HepG2 (cell line): ENCODE results near the gene TCF20. TPM values are rescaled to one million over a fixed set of nuclear protein-coding genes. Genes with fewer than 3 reads are reported as not detected.
A peak's percentile ranks its signal among the peaks of the same experiment; 100 is the strongest.

ENCODE experiments used
- ADNP ChIP-seq: sonication (generic); formaldehyde crosslinking; IDR thresholded peaks from 2 replicates; pipeline ENCODE4 v1.4.0; 2020; ENCODE audit warnings: missing genetic modification reagents
- AKAP8 ChIP-seq: sonication (generic); formaldehyde crosslinking; IDR thresholded peaks from 2 replicates; pipeline ENCODE4 v1.5.1; 2020; ENCODE audit warnings: mild to moderate bottlenecking, missing genetic modification reagents
- ARHGAP35 ChIP-seq: sonication (generic); formaldehyde crosslinking; IDR thresholded peaks from 2 replicates; pipeline ENCODE4 v1.9.0; 2022; ENCODE audit warnings: mild to moderate bottlenecking, inconsistent platforms, moderate library complexity, missing genetic modification reagents, borderline replicate concordance
- ATF7-NPFF ChIP-seq: sonication (generic); formaldehyde crosslinking; IDR thresholded peaks from 2 replicates; pipeline ENCODE4 v1.8.1; 2023; ENCODE audit warnings: mild to moderate bottlenecking, low read depth, missing genetic modification reagents, moderate library complexity
- CCAR2 ChIP-seq: fragments of 200-400 bp; formaldehyde crosslinking; optimal IDR thresholded peaks from 2 replicates; pipeline ENCODE3; 2018; ENCODE audit warnings: low read depth, mild to moderate bottlenecking, low read length, moderate library complexity
- ESRRA ChIP-seq: sonication (generic); formaldehyde crosslinking; IDR thresholded peaks from 2 replicates; pipeline ENCODE4 v1.5.1; 2020; ENCODE audit warnings: mild to moderate bottlenecking, low read depth, missing genetic modification reagents
- FOXJ3 ChIP-seq: sonication (generic); formaldehyde crosslinking; IDR thresholded peaks from 2 replicates; pipeline ENCODE4 v1.4.0; 2020; ENCODE audit warnings: missing genetic modification reagents, mild to moderate bottlenecking, borderline replicate concordance
- KDM3A ChIP-seq: IDR thresholded peaks from 2 replicates; pipeline ENCODE4 v1.6.1; 2018; ENCODE audit warnings: low read depth, missing compliant biosample characterization
- MTA1 ChIP-seq: sonication (generic); formaldehyde crosslinking; IDR thresholded peaks from 2 replicates; pipeline ENCODE4 v1.4.0; 2020; ENCODE audit warnings: missing genetic modification reagents, mild to moderate bottlenecking, borderline replicate concordance
- RFX5 ChIP-seq: IDR thresholded peaks from 2 replicates; pipeline ENCODE4 v1.6.1; 2011; ENCODE audit warnings: low read depth, low read length, improper control_type of control experiment
- SIX1 ChIP-seq: sonication (generic); formaldehyde crosslinking; IDR thresholded peaks from 2 replicates; pipeline ENCODE4 v1.4.0; 2020; ENCODE audit warnings: missing genetic modification reagents, borderline replicate concordance
- SNRNP70 ChIP-seq: fragments of 200-400 bp; formaldehyde crosslinking; IDR thresholded peaks from 2 replicates; pipeline ENCODE4 v1.6.1; 2017; ENCODE audit warnings: mild to moderate bottlenecking, low read depth, low read length, moderate library complexity
- SRSF9 ChIP-seq: fragments of 200-400 bp; formaldehyde crosslinking; IDR thresholded peaks from 2 replicates; pipeline ENCODE4 v1.6.1; 2018; ENCODE audit warnings: borderline replicate concordance, mild to moderate bottlenecking, low read depth, low read length; ENCODE audit not compliant: insufficient read depth, poor library complexity, severe bottlenecking
- TCF12 ChIP-seq, 2 experiments: fragments of 450-650 bp in 1 of 2; sonication (generic) in 1 of 2; formaldehyde crosslinking in 1 of 2; IDR thresholded peaks; 2 replicates each; pipeline versions ENCODE4 v1.6.1 to v1.8.0; 2017 to 2022; ENCODE audit warnings: antibody characterized with exemption in 1 of 2, mild to moderate bottlenecking in 1 of 2, missing genetic modification reagents in 1 of 2, moderate library complexity in 1 of 2
- ZBTB44 ChIP-seq: sonication (generic); formaldehyde crosslinking; IDR thresholded peaks from 2 replicates; pipeline ENCODE4 v1.4.0; 2020; ENCODE audit warnings: missing genetic modification reagents
- ZFP36L1 ChIP-seq: sonication (generic); formaldehyde crosslinking; IDR thresholded peaks from 2 replicates; pipeline ENCODE4 v1.8.0; 2022; ENCODE audit warnings: mild to moderate bottlenecking, missing genetic modification reagents, moderate library complexity
- ZFX ChIP-seq: sonication (generic); formaldehyde crosslinking; IDR thresholded peaks from 2 replicates; pipeline ENCODE4 v1.4.0; 2020; ENCODE audit warnings: mild to moderate bottlenecking, low read depth, missing genetic modification reagents, moderate library complexity
- ZNF205 ChIP-seq: IDR thresholded peaks from 2 replicates; pipeline ENCODE4 v1.6.1; 2018; ENCODE audit warnings: missing biosample characterization, missing genetic modification reagents
- ZNF225 ChIP-seq: sonication (generic); formaldehyde crosslinking; IDR thresholded peaks from 2 replicates; pipeline ENCODE4 v1.4.0; 2020; ENCODE audit warnings: mild to moderate bottlenecking, missing genetic modification reagents
- ZNF263 ChIP-seq: sonication (generic); formaldehyde crosslinking; IDR thresholded peaks from 2 replicates; pipeline ENCODE4 v1.4.0; 2020; ENCODE audit warnings: missing genetic modification reagents
- ZNF3 ChIP-seq: IDR thresholded peaks from 2 replicates; pipeline ENCODE4 v1.7.0; 2017; ENCODE audit warnings: inconsistent platforms
- ZNF431 ChIP-seq: sonication (generic); formaldehyde crosslinking; IDR thresholded peaks from 2 replicates; pipeline ENCODE4 v1.9.0; 2022; ENCODE audit warnings: missing genetic modification reagents, low read depth, mild to moderate bottlenecking, borderline replicate concordance
- ZNF724P ChIP-seq: sonication (generic); formaldehyde crosslinking; IDR thresholded peaks from 2 replicates; pipeline ENCODE4 v1.8.0; 2022; ENCODE audit warnings: missing genetic modification reagents, borderline replicate concordance
- ZNF747 ChIP-seq: sonication (generic); formaldehyde crosslinking; IDR thresholded peaks from 2 replicates; pipeline ENCODE4 v1.8.1; 2023; ENCODE audit warnings: missing genetic modification reagents, mild to moderate bottlenecking, borderline replicate concordance
- ZNF781 ChIP-seq: sonication (generic); formaldehyde crosslinking; IDR thresholded peaks from 2 replicates; pipeline ENCODE4 v1.5.1; 2020; ENCODE audit warnings: borderline replicate concordance, mild to moderate bottlenecking, missing genetic modification reagents; ENCODE audit errors: not compliant biosample characterization
- ZNF788 ChIP-seq: sonication (generic); formaldehyde crosslinking; IDR thresholded peaks from 2 replicates; pipeline ENCODE4 v1.5.0; 2020; ENCODE audit warnings: mild to moderate bottlenecking, missing genetic modification reagents, borderline replicate concordance
- polyA plus RNA-seq, 8 experiments: library from polyadenylated mRNA; depleted of rRNA in 3 of 8; stranded (reverse) in 7 of 8; unstranded in 1 of 8; fragments of >200 nt; fragmentation: Illumina TruSeq in 4 of 8; extraction: Trizol in 4 of 8; gene quantifications; 2 replicates each; pipeline versions ENCODE4 v1.2.1 to v1.2.3, GENCODE V29; 2011 to 2016; ENCODE audit warnings: low read depth in 4 of 8, missing spikeins in 1 of 8, mixed read lengths in 1 of 8; ENCODE audit not compliant: insufficient read depth in 1 of 8
- total RNA-seq, 5 experiments: library from RNA; depleted of rRNA; stranded (reverse); fragments of >200 nt; fragmentation: Illumina TruSeq; extraction: Trizol; gene quantifications; 2 replicates each; pipeline ENCODE4 v1.2.3, GENCODE V29; 2016; ENCODE audit warnings: low read depth in 1 of 5
- TF ChIP-seq, protein P1 (sequence below): sonication (generic); formaldehyde crosslinking; IDR thresholded peaks from 2 replicates; pipeline ENCODE4 v1.4.0; 2020; ENCODE audit warnings: missing genetic modification reagents
- TF ChIP-seq, protein P2 (sequence below): sonication (generic); formaldehyde crosslinking; IDR thresholded peaks from 2 replicates; pipeline ENCODE4 v1.8.1; 2023; ENCODE audit warnings: mild to moderate bottlenecking, missing genetic modification reagents, borderline replicate concordance
- TF ChIP-seq, protein P3 (sequence below): IDR thresholded peaks from 2 replicates; pipeline ENCODE4 v1.6.1; 2012; ENCODE audit warnings: inconsistent platforms

Gene TCF20
- total and polyA plus RNA-seq, 2 of the 13 experiments (the other 11 are each of a cell fraction or from before 2014, with no cell fraction given), result 12.8 to 23.7 TPM

DNA sequence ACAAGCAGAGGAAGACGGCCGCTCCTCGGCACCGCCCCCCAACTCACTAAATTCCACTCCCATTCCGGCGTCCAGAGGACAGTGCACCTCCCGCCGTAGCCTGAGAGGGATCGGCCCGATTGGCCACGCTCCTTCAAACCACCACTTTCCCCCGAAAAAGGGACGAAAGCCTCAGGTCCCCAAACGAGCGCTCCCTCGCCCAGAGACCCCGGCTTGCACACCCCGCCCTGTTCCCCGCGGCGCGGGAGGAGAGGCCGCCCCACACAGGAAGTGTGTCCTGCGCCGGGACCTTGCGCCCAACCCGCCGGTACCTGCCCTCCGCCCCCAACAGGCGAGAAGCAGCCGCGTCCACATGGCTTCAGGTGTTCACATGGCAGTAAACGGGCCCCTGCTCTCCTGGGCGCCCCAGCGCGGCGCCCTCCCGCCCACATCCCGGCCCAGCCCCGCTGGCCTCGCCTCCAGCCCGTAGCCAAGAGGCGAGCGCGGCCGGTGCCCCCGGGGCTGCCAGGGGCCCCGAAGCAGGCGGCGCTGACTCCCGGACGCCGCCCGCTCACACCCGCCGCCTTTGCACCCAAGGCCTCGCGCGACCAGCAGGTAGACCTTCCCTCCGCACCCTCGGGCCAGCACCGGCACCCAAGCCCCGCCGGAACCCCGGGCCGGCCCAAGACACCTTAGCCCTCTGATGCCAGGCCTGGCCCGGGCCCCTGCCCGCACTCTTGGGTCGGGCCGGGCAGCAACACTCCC, 849 bp downstream of the TCF20 start (continued):
- TF ChIP-seq ARHGAP35, result no peak
- no peak for TF ChIP-seq SRSF9
- 0 out of 2 replicates have a peak, but pooled peaks have one; percentile 9 for TF ChIP-seq SIX1 (CRISPR knock-in tag)
- TF ChIP-seq ZNF747 (CRISPR knock-in tag), result 0 out of 2 replicates have a peak, but pooled peaks have one; percentile 51
- no peak for TF ChIP-seq ZNF781 (CRISPR knock-in tag)
- TF ChIP-seq AKAP8 (CRISPR knock-in tag), result peak; percentile 78
- TF ChIP-seq ZNF724P (CRISPR knock-in tag), result 0 out of 2 replicates have a peak, but pooled peaks have one; percentile 23
- no peak for TF ChIP-seq FOXJ3 (CRISPR knock-in tag)
- TF ChIP-seq ZNF205, result no peak
- TF ChIP-seq, protein P1, sequence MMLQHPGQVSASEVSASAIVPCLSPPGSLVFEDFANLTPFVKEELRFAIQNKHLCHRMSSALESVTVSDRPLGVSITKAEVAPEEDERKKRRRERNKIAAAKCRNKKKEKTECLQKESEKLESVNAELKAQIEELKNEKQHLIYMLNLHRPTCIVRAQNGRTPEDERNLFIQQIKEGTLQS (CRISPR knock-in tag), result no peak
- no peak for TF ChIP-seq CCAR2
- TF ChIP-seq, protein P2, sequence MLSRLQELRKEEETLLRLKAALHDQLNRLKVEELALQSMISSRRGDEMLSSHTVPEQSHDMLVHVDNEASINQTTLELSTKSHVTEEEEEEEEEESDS (CRISPR knock-in tag), result no peak
- no peak for TF ChIP-seq ZNF3 (CRISPR knock-in tag)
- no peak; the same call in 1 of the 2 replicates for TF ChIP-seq ESRRA
- no peak for TF ChIP-seq ZNF263 (CRISPR knock-in tag)
- TF ChIP-seq ZFX, result peak; percentile 86
- no peak for TF ChIP-seq KDM3A (CRISPR knock-in tag)
- no peak for TF ChIP-seq ZFP36L1 (CRISPR knock-in tag)
- peak; percentile 83; the same call in 1 of the 2 replicates for TF ChIP-seq ZNF431
- TF ChIP-seq, protein P3, sequence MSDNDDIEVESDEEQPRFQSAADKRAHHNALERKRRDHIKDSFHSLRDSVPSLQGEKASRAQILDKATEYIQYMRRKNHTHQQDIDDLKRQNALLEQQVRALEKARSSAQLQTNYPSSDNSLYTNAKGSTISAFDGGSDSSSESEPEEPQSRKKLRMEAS, result peak; percentile 97
- no peak for TF ChIP-seq SNRNP70
- no peak for TF ChIP-seq TCF12 (IDR thresholded peaks at IDR 0.05)
- TF ChIP-seq TCF12 (CRISPR knock-in tag; IDR thresholded peaks at IDR 0.05), result 0 out of 2 replicates have a peak, but pooled peaks have one; percentile 32
- no peak for TF ChIP-seq RFX5
- TF ChIP-seq MTA1 (CRISPR knock-in tag), result no peak
- TF ChIP-seq ADNP, result no peak
- TF ChIP-seq ZNF225 (CRISPR knock-in tag), result peak; percentile 83
- TF ChIP-seq ZBTB44 (CRISPR knock-in tag), result no peak
- peak; percentile 63; the same call in 1 of the 2 replicates for TF ChIP-seq ZNF788 (CRISPR knock-in tag)
- peak; percentile 60; the same call in 1 of the 2 replicates for TF ChIP-seq ATF7-NPFF (CRISPR knock-in tag)
